Astrocyte of the cerebellum (primary cell): ENCODE results near the gene CTLA4.

Source experiments
- DNase-seq: peaks from one replicate; pipeline ENCODE4 v3.0.0-alpha.2; 2011; ENCODE audit warnings: low read depth
- H3K4me3 ChIP-seq: 2 replicates; pipeline ENCODE4 v1.5.1; 2011; ENCODE audit warnings: mild to moderate bottlenecking, low read depth, low read length, moderate library complexity
- CTCF ChIP-seq: IDR thresholded peaks from 2 replicates; pipeline ENCODE4 v1.5.1; 2012; ENCODE audit warnings: low read length, low read depth, moderate library complexity, mild to moderate bottlenecking; ENCODE audit errors: missing control alignments
- in situ Hi-C: cut with HindIII; loops from 2 replicates; pipeline ENCODE4 v1.10.0; 2017; ENCODE audit warnings: low sequenced_read_pairs

CTLA4 gene

GRCh38 chr2:203904022-203904421, 36.5 kb downstream of the CTLA4 start:
- in situ Hi-C loops: no loop called here
- TF ChIP-seq CTCF: no peak
- DNase-seq: no peak

GRCh38 chr2:203905656-203906055, 38.1 kb downstream of the CTLA4 start:
- TF ChIP-seq CTCF: no peak
- DNase-seq: no peak
- in situ Hi-C loops: no loop called here
- no peak overlapping the region for H3K4me3 ChIP-seq

More at GRCh38 chr2:203904022-203904421, 36.5 kb downstream of the CTLA4 start:
- H3K4me3 ChIP-seq: no peak overlapping the region

- no peak for DNase-seq
- H3K4me3 ChIP-seq: no peak overlapping the region
- no peak for TF ChIP-seq CTCF
- in situ Hi-C loops: no loop called here
Observed at GRCh38 chr2:203908066-203908796, 40.7 kb downstream of the CTLA4 start.

GRCh38 chr2:203908797-203909185, 41.2 kb downstream of the CTLA4 start:
- DNase-seq: no peak
- in situ Hi-C loops: no loop called here
- no peak for TF ChIP-seq CTCF
- no peak overlapping the region for H3K4me3 ChIP-seq

GRCh38 chr2:203909261-203909967, 41.8 kb downstream of the CTLA4 start:
- in situ Hi-C loops: no loop called here
- no peak overlapping the region for H3K4me3 ChIP-seq
- peak; percentile 53 for DNase-seq
- TF ChIP-seq CTCF: peak; percentile 76

- in situ Hi-C loops: no loop called here
- no peak for TF ChIP-seq CTCF
- H3K4me3 ChIP-seq: no peak overlapping the region
- no peak for DNase-seq
Observed at GRCh38 chr2:203909974-203910373, 42.4 kb downstream of the CTLA4 start.
